Hypothalamus (tissue), 51 donors: ENCODE data around the gene EFNA5.

ENCODE experiments used
- DNase-seq, 51 donors: peaks; one replicate each; lab custom pipeline; 2025; lab: John Stamatoyannopoulos, UW

The EFNA5 gene

DNA sequence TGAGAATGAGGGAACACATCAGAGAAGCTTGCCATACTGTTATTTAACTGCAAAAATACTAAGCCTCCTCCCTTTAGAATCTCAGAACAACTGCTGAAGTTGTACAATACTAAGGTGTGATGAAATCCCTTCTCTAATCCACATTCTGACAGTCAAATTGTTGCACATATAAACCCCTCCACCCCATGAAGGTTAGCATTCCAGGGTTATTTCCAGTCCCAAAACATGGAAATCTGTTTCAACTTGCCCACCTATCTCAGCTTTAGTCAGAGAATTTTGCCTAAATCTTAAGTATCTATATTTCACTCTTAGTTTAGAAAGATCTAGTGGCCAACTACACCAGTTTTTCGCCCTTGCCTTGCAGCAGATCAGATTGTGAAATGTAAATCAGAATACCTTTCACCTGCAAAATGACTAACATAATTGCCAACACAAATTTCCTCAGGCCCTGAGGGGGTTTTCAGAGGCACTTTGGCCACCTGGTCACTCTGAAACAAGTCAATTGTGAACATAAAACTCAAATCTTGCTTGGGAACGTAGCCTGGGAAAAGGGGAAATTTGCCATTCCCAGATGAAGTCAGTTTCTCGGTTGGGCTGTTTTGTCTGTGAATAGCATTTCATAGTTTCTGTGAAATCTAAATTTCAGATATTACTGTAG, 93.9 kb downstream of the EFNA5 start:
- DNase-seq: no peak

DNA sequence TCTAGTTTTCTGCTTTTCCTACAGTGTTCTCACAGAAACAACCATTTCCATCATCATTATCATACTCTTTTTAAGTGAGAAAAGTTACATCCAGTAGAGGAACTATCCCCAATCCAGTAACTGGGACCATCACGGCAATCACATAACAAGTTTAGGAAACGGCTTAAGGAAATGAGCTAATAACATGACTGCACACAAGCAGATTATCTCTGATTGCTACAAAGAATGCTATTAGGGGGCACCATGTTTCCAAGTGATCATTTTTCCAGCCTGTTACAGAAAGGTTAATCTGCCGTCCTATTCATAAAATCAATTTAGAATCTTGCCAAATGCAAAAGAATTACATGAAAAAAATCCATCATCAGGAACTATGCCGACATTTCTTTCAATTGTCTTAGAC, 94.6 kb downstream of the EFNA5 start:
- no peak for DNase-seq

GRCh38 chr5:107574287-107574686, 96.5 kb downstream of the EFNA5 start:
- DNase-seq: no peak

GRCh38 chr5:107572715-107573368, 97.9 kb downstream of the EFNA5 start:
- DNase-seq: peak in 2 of 51 donors; percentile 4 to 16

GRCh38 chr5:107571621-107572536, 98.9 kb downstream of the EFNA5 start:
- DNase-seq: peak; percentile 31 to 95 (median 82)

- peak in 1 of 51 donors; percentile 41 for DNase-seq
These were observed 99.8 kb downstream of the EFNA5 start for GRCh38 chr5:107570805-107571531.

- DNase-seq: no peak
These were observed 100.6 kb downstream of the EFNA5 start for GRCh38 chr5:107570181-107570580.

GRCh38 chr5:107567901-107568671, 102.7 kb downstream of the EFNA5 start:
- DNase-seq: no peak

- no peak for DNase-seq
These were observed 103.8 kb downstream of the EFNA5 start for GRCh38 chr5:107566986-107567385.

DNA sequence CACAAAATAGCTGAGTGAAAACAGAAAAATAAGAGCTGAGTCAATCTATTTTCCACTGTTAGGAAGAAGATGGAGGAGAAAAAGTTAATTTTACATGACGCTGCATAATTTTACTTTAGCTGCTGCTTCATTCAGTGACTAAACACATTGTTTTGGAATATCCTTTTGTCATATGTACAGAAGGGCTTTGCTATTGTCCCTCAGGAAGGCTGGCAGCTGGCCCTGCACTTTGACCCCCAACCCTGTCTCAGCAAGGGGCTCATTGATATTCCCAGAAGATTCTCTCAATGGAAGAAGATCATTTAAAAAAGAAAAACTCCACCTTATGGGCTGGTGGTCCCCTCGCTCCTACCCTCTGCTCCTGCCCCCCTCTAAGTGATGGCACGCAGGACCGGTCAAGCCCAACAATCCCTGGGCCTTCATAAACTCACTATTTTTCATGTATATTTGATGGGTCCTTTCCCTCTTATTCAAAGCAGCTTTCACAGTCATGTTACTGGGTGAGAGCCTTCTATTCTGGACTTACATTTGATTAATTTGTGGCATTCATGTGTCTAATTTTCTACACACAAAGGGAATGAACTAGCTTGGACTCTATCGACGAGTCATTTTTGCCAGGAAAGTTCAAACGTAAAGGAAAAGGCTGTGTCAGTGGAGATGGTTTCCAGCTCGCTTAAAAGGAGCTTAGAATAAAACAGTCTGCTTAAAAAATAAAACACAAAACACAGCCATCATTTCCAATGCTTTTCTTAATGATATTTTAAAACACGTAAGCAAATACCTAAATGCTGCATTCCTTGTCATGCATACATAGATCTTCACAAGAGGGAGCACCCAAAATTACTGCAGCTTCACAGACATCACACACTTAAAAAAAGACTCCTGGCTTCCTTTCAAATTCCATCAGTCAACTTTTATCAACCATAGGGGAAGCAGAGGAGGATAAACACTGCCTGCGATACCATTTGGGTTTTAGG, 104.7 kb downstream of the EFNA5 start:
- no peak for DNase-seq

DNA sequence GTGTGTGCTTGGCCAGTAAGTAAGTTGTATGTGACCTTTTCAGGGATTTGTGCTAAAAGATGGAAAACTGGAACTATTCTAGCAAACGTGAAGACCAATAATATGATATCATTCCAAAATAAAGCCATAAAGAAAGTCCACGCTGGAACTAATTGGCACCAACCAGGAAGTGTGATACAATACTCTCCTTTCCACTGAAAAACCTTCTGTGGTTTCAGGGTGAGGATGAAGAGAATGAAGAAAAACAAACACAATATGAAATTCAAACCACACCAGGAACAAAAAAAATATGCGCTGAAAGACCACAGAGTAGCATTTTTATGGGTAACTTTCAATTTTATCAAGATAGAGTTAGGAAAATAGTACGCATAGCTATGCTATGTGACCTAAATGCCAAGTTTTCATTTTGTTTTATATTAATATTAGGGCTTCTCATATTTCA, 105.8 kb downstream of the EFNA5 start:
- no peak for DNase-seq

GRCh38 chr5:107563959-107564544, 106.7 kb downstream of the EFNA5 start:
- DNase-seq: no peak

DNA sequence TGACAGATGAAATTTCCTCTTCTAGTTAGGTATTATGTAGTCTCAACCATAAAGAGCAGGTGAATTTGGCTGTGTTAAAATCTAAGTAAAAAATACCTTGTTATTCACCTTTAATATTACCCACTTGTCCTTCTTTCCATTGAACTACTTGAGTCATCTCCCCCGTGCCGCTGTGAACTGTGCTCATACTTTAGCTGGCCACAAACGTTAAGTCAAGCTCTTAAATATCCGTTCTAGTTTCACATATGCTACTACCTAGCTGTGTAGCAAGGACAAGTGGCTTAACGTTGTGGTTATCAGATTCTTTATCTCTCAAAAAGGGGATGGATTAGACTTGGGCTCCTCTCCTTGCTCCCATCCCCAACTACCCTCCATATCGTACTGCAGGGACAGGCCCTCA, 110.4 kb downstream of the EFNA5 start:
- DNase-seq: no peak

- no peak for DNase-seq
These were observed 111.8 kb downstream of the EFNA5 start for GRCh38 chr5:107558823-107559375.

- no peak for DNase-seq
These were observed 113.6 kb downstream of the EFNA5 start for GRCh38 chr5:107557051-107557658.

DNA sequence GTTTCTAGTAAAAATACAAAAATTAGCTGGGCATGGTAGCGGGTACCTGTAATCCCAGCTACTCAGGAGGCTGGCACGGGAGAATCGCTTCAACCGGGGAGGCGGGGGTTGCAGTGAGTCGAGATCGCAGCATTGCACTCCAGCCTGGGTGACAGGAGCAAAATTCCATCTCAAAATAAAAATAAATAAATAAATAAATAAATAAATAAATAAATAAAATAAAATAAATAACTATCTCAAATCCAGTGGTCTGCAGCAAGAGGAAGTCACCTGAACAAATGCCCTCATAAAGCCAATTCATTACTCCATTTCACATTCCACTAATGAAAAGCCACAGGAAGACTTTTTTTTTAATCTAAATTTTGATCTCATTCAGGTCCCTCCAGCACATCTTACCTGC, 114.2 kb downstream of the EFNA5 start:
- no peak for DNase-seq

- DNase-seq: no peak
These were observed 115.2 kb downstream of the EFNA5 start for GRCh38 chr5:107555425-107556090.
